HPDE6-E6E7 (cell line): ENCODE measurements around the gene RXRG.
A peak's percentile ranks its signal among the peaks of the same experiment; 100 is the strongest.

Source experiments
- DNase-seq: peaks from one replicate; pipeline ENCODE4 v3.0.0; 2011; ENCODE audit warnings: missing footprints; ENCODE audit errors: extremely low spot score

The RXRG gene

DNA sequence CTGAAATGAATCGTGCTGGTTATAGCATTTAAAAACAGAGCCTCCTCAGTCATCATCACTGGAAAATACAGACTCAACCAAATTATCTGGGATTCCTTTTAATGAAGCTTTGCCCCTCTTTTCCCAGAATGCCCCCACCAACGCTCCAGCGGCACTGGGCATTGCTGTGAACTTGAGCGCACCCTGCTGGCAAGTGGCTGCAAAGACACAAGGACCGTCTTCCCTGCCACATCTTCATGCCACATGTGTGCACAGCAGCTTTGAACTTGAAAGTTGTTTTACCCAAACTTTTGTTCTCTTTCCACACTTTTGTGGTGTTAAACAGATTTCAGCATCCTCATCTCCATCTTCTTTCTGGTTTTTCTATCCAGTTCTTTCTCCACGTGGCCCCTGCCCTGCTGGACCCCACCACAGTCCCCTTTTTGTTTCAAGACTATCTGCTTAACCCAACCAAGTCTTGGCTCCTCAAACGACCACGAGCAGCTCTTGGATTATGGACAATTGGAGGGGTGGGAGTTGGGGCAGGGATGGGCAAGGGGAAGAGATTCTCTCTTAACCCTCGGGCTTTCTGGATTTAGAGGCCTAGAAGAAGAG is 75.6 kb downstream of the RXRG start:
- peak; percentile 35 for DNase-seq

DNA sequence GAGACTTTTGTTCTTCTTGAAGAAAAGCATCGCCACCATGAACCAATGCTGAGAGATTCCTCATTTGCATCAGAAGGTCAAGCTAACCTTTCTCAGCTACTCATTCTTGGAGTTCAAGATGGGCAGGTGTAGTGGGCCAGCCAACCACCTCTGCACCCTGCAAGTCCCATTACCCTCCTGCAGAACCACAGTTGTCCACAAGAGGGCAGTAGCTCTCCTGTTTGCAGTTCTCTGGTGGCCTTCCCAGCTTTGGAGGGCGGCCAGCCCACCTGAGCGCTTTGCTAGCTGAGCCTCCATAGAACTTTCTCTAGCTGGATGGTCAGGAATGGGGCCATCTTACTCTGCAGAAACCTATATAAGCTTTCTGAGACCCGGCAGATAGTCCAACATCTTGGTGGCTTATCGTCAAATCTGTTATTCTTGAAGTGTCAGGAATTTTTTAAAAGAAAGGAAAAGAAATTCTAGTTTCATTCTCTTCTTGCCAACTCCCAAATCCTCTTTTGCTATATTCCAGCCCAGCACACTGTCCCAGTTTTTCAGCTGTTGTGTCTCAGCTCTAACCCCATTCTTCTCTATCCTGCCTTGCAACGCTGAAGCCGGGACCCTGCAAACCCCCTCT is 77.4 kb downstream of the RXRG start:
- peak; percentile 45 for DNase-seq

- no peak for DNase-seq
Observed at GRCh38 chr1:165365341-165365740, 79.6 kb downstream of the RXRG start.

- DNase-seq, result no peak
Observed at GRCh38 chr1:165364568-165365133, 80.3 kb downstream of the RXRG start.

DNA sequence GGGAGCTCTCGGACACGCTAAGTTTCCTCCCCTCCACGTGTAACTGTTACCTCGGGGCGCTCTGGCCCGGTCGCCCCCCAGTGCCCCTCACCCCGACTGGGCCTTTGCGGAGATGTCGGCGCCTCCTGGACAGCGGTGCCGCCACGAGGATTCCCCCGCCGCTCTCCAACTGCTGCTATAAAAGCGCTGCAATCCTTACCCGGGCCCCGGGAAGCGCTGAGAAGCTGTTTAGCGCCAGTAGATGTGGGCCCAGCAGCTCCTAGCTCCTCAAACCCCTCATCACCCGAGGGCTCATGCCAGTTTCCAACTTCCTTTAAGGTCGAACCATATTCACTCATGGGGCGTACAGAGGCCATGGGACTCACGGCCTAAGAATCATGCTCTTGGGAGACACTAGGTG is 88.0 kb downstream of the RXRG start:
- no peak for DNase-seq

DNA sequence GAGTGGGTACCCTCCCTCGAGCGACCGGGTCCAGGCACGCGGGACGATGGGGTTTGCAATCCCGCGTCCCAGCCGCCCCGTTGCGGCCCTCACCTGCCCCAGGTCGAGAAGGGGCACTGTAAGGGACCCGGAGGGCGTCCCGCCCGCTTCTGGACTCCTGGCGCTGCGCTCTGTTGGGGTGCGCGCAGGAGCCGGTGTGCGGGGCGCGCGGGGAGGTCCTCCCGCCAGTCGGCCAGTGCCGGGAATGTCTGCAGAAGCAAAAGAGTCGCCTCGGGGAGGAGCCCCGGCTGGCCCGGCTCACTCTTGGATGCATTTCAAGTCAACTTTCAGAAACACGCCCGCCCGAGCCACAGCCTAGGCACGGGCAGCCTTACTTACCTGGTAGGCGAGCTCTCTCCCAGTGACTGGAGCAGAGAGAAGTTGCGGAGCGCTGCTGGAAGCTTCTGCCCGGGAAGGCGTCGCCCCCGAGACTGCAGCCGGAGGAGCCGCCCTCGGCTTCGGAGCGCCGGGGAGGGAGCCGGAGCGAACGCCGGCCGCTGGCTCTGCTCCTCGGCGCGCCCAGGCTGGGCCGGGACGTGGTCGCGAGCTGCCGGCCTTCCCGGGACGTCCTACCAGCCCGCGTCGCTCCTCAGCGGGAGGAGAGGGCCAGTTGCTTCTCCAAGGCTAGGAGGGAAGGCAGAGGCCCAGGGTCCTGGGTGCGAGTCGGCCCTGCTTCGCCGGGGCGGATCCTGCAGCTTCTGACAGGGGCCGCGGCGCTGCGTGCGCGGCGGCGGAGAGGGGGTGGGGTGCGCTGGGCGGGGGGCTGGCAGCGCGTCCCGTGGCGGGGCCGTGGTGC is 88.7 kb downstream of the RXRG start, which contains the start of gene LMX1A:
Gene LMX1A (minus strand): TSS at position 739 of the 835 bp plus-strand sequence. CDS start 1,156 bp downstream, outside the sequence.
- no peak for DNase-seq

- no peak for DNase-seq
Observed at GRCh38 chr1:165355139-165355976, 89.6 kb downstream of the RXRG start.

- no peak for DNase-seq
Observed at GRCh38 chr1:165354739-165355138, 90.2 kb downstream of the RXRG start.

- DNase-seq, result no peak
Observed at GRCh38 chr1:165353731-165354671, 90.9 kb downstream of the RXRG start.

DNA sequence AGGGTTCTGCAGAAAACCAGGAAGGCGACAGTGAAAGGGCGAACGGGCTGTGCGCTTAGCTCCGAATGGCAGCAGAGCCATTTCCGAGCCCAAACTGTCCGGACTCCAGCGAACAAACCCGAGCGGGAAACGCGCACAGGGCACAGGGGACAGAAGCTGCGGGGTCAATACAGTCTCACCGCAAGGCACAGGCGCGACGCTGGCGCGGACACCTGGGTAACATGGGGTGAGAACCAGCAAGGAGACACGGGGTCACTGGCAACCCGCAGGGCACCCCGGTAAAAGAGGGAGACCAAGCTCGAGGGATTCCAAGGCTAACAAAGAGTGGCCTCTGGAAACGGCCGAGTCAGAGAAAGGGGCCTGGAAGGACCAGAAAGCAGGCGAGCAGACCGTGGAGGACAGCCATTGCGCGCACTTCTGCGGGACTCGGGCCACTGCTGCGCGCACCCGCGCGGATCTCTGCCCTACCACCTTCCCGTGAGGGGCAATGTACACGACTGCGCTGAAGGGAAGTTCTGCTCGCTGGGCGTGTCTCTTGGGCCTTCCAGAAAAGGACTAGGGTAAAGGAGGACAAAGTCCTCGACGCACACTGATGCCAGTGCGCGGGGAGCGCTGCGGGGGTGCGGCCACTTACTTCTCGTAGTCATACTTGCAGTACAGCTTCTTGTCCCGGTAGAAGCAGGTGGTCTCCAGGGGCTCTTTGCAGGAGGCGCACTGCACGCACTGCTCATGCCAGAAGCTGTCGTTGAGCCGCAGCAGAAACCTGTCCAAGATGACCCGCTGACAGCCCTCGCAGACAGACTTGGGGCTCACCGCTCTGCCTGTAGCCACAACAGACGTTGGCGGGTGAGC is 92.3 kb downstream of the RXRG start:
- no peak for DNase-seq

- DNase-seq, result no peak
Observed at GRCh38 chr1:165351863-165352441, 93.0 kb downstream of the RXRG start.
